Kidney capillary endothelial cell (primary cell): ENCODE data around the gene CLEC11A.

Experiments
- DNase-seq: peaks from one replicate; pipeline ENCODE4 v3.0.0-alpha.2; 2018; ENCODE audit warnings: low spot score

Gene CLEC11A, protein sequence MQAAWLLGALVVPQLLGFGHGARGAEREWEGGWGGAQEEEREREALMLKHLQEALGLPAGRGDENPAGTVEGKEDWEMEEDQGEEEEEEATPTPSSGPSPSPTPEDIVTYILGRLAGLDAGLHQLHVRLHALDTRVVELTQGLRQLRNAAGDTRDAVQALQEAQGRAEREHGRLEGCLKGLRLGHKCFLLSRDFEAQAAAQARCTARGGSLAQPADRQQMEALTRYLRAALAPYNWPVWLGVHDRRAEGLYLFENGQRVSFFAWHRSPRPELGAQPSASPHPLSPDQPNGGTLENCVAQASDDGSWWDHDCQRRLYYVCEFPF

DNA sequence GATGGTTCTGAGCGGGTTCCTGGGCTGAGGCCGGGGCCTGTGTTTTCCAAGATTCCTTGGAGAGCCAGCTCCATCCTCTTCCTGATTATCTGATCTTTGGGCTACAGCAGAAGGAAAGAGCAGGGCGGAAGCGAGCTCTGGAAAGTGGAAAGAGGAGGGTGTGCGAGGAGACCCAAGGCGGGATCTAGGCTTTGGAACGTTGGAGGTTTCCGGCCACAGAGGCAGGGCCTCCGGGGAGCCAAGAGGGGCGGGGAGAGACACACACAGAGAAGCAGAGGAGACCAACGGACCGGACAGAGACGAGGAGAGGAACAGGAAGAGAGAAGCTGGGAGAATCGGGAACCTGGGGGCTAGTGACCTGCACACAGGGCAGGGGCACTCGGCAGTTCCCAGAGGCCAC lies at the start of gene CLEC11A:
TSS of gene CLEC11A (plus strand) at position 296 of the 400 bp plus-strand sequence. CDS start 162 bp downstream, outside the sequence.
- no peak for DNase-seq

DNA sequence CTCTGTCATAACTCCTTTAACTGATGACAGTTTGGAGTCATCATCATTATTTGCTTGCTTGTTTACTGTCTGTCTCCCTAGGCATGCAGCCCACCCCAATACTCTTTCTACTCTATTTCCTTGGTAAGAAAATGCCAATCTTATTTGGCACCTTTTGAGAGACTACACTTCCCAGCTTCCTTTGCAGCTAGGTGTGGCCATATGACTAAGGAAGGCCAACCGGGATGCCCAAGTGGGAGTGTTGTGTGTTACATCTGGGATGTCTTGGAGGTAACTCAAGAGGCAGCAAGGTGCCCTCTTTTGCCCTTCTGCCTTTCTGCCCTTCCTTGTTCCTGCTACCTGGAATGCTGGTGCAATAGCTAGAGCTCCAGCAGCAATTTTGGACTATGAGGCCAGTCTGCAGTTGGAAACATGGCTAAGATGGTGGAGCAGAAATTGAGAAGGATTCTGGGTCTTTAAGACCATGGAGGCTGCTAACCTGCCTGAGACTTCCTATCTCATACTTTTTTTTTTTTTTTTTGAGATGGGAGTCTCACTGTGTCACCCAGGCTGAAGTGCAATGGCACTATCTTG lies 46.5 kb upstream of the CLEC11A start:
- no peak for DNase-seq

DNA sequence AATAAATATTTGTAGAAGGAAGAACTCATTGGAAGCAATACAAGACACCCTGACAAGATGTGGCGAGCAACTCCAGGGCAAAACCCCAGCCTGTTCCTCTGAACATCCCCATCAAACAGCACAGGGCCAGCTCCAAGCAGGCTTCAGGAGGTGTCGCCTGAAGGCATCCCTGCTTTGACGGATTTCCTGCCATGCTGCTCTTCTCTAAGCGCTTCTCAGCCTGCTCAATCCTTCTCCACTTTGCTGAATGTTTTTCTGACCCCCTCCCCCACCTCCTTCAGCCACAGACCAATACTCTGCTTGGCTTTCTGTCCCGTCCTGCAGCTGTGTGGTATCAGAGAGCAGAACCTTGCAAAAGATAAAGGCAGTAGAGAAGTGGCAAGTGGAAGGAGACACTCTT lies 45.5 kb upstream of the CLEC11A start:
- DNase-seq, result no peak

DNA sequence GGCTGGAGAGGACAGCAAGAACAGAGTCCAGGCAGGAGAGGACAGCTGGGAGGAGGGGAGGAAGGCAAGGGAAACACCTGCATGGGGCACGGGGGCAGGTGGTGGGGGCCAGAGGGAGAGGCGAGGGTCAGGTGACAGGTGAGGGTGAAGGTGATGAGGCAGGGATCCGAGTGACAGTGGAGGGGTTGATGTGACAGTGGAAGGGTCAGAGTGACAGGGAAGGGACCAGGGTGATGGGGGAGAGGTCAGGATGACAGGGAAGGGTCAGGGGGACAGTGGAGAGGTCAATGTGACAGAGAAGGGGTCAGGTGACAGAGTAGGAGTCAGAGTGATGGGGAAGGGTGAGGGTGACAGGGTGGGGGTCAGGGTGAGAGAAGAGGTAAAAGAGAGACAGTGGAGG lies 44.8 kb upstream of the CLEC11A start:
- no peak for DNase-seq

DNA sequence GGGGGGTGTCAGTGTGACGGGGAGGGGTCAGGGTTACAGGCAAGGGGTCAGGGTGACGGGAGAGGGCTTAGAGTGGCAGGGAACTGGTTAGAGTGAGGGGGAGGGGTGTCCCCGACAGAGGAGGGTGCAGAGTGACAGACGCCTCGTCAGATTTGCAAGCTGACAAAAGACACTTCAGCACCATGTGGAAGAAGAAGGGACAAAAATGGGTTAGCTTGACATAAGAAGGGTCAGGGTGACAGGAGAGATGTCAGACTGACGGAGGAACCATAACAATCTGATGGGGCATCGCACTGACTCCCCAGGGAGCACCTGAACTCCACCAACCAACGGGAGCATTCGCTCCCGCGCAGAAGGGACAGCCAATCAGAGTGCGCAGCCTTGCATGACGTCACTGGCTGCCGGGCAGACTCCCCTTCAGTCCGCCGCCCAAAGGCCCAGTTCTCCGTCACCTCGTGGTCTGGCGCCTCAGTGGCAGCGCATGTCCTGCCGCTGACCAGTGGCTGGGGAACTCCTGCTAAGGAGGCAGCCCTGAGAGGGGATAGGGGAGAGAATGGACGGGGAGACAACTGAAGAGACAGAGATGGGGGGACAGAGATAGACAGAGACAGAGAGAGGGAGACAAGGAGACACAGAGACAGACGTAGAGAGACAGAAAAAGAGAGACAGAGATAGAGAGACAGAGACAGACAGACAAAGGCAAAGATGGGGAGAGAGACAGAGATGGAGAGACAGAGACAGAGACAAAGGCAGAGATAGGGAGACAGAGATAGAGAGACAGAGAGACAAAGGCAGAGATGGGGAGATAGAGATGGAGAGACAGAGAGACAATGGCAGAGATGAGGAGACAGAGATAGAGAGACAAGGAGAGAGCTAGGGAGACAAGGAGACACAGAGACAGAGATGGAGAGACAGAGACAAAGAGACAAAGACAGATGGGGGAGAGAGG lies 43.7 kb upstream of the CLEC11A start:
- peak; percentile 77 for DNase-seq

DNA sequence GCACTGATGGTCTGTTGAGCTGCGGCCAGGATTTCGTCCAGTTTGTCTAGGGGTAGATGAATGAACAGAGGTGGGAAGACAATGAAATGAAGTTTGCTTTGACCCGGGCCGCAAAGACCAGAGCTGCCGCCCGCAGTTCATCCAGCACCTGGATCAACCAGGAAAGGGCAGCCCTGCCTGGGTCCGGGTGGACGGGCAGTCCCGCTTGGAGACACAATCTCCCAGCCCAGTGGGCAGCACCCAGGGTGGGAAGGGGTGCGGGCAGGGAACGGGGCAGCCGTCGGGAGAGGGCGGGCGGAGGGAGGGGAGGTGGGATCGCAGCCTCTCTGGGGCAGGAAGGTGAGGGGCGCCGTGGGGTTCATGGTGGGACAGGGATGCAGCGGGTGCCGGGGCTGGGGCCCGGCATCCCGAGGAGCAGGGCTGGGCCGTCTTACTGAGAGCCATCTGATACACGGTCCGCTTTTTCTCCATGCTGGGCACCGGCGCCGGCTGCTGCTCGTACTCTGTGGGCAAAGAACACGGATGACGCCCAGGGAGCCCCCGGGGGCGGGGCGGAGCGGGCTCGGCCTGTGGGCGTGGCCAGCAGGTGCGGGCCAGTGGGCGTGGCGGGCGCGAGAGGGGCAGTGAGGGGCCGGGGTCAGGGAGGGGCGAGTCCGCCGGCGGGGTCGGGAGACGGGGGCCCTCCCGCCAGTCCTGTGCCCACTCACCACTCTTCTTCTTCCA lies 36.7 kb upstream of the CLEC11A start:
- DNase-seq, result no peak

DNA sequence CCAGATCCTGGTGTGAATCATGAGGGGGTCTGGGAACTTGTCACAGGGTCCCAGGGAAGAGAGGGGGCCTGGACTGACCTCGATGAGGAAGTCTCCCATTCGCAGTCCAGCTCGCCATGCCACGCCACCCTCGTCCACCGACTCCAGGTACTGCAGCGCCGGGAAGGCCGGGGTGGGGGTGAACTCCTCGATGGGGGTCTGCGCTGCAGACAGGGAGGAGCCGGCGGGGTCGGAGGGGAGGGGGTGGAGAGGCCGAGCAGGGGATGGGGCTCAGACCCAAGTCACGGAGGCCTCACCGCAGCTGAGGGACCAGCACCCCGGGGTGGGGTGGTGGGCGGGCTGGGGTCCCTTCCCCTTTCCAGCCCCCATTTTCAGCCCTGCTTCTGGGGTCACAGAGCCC lies 34.4 kb upstream of the CLEC11A start:
- no peak for DNase-seq

DNA sequence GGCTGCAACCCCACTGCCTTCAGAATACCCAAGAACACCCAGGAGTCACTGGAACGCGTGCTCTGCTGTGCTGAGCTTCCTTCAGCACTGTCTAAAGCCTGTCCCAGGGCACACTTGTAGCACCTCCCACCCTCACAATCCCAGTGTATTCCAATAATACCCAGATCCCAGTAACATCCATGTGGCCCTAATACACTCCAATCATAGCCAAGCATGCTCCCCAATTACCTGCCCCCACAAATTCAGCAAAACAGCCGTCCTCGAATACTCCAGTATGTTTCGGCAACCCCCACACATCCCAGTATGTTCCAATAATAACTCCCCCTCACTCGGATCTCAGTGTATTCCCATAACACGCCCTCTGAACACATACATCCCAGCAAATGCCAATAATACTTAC lies 32.7 kb upstream of the CLEC11A start:
- DNase-seq, result no peak

DNA sequence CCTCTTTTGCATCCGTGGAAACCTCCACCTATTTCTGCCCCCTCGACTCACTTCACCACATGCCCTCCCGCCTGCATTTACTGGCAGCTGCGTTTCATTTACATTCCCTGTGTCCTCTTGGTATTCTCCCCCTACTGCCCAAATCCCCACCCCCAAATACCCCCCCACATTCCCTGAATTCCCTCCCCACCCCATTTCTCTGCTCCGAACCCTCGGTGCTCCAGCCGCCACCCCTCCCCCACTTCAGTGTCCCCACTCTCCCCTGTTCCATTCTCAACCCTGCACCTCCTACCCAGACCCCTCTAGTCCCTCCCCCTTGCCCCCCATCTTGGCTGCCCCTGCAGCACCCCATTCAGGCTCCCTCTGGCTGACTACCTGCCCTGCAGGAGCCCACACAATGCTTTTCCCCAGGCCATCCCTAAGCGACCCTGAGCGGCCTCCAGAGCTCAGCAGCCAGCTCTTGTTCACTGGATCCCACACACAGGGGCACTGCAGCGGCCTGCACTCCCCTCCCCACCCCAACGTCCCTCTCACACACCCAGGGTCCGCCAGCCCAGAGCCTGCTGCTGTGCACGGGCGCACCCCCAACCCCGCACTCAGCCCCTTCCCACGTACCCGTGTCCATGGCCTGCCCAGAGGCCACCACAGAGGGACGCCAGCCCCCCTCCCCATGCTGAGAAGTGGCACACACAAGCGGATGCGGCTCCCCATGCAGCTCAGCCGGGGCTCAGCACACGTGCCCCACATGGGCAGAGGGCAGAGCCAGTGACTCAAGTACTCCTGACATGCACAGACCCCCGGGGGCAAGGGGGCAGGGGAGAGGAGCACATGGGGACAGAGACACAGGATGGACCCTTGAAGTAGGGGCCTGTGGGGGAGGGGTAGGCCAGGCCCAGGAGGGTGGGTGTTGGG lies 29.8 kb upstream of the CLEC11A start:
- no peak for DNase-seq

DNA sequence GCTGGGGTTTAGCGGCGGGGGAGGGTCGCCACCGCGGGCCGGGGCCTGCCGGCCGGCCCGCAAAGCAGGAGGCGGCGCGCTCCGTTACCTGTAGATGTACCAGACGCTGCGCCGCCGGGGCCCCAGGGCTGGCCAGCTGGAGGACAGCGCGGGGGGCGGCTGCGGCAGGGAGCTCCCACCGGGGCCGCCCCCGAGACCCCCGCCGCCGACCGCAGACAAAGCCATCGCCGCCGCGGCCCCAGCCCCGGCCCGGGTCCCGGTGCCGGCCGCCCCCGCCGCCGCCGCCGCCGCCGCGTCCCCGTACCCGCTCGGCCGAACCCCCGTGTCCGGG lies 28.4 kb upstream of the CLEC11A start:
- no peak for DNase-seq

DNA sequence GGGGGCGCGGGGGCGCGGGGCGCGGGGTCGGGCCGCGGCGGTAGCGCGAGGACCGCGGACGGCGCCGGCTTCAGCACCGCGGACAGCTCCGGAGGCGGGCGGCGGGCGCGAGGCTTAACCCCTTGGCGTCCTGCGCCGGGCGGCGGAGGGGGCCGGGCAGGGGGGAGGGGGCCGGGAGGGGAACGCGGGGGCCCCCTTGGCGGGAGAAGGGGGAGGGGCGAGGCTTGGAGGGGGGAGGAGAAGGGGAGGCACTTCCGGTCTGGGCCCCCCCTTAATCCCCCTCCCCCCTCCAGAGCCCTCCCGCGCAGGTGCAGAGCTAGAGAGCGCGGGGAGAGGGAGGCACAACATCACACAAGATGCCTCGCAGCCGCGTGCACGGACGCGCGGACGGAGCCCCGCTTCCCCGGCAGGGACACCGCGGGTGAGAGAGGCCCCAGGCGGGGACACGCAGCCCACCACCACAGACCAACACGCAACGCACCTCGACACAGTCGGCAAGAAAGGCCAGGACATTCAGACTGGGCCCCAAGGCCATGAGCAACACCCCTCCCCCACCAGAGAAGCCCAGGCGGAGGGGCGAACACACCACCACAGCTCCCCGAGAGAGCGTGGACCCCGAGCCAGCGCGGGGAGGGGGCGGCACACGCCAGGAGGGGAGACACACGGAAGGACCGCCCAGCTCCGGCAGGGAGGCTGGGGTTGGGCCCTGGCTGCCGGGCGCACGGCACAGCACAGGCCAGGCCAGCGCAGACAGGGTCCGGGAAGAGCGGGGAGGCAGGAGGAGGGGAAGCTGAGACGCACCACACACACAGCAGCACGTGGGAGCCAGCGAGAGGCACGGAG lies 27.7 kb upstream of the CLEC11A start:
- no peak for DNase-seq

DNA sequence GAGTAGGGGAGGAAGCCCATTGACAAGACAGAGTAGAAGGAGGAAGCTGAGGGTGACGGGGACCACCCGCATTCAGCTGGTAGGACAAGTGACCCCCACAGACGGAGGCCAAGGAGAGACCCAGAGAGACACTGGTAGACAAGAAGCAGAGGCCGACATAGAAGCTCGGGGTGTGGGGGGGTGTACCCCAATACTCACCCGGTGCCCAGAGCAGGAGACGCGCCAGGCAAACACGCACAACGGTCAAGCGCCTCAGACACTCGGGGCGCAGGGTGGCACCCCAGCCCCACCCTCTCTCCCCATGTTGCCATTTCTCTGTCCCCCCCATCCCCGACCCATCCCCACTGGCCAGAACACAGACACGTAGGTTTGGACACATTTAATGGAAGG lies 27.1 kb upstream of the CLEC11A start:
- DNase-seq, result no peak

DNA sequence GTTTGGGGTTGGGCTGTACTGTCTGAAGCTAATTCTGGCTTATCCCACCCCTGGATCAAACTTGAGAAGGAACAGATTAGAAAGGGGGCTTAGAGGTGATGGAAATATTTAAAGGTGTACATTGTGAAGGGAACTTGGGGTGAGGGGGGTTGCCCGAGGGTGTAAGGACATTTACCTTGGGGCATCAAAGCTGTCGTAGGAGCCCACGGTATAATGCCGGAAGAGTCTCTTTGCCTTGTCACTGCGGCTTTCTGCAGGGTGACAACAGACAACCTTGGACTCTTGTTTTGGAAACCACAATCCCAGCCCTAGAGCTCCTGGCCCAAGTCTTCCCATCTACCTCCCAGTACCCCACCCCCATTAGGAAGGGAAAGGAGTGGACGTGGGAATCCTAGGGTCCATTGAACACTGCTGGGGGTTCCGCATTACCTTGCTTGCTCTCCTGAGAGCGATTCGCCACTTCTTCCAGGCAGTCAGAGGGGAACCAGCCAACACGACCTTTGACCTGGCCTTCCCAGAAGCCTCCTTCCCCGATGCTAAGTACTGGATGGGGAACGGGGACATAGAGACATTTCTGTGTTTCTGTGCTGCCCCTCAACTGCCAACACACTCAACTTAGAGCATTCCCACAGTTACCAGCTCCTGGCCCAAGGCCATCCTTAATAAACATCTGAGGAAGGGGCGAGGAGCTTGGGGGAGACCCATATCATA lies 25.6 kb upstream of the CLEC11A start:
- DNase-seq, result no peak

DNA sequence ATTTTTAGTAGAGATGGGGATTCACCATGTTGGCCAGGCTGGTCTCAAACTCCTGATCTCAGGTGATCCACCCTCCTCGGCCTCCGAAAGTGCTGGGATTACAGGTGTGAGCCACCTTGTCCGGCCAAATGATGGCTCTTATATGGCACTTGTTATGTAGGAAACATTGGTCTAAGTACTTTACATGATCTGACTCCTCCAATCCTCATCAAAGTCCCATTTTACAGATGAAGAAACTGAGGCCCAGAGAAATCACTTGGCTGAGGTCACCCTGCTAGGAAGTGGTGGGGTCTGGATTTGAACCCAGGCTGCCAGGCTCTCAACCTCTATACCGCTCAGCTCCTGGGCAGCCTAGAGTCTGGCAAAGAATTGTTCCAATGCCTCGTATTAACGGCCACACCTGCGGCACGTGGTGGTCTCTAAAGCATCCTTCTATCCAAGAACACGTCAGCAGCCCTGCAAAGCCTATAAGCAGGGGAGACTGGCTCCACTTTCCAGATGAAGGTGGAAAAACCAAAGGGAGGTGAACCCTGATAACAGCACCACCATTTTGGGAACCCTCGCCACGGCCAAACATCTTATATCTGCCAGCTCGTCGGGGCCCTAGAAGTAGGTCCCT lies 21.7 kb upstream of the CLEC11A start:
- no peak for DNase-seq

DNA sequence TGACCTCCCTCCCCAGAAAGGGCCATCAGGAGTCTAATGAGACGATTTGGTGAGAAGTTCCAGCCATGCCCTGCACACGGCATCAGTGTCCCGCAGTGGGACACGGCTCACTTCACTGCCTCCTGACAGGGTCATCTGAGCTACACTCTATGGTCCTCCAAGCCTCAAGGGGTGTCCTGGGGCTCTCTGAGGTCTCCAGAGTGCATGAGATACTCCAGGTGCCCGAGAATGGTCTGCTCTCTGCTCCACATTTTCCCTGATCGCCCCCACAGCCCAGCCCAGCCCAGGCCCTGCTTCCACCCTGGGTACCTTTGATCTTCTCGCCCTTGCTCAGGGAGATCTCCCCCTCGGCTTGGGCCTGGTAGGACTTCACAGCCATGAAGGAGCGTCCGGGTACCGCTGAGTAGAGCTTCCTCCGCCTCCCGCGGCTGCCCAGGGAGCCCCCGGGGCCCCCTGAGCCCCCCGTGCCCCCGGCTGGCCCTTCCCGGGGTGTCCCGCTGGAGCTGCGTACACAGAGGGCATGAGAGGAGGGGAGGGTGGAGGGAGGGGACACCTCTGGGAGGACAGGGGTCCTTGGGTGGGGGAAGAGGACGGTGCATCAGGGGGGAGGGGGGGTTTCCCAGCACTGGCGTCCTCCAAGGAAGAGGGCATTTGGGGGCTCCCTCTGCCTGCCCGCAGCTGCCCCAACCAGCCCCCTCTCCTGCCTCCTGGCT lies 20.9 kb upstream of the CLEC11A start:
- DNase-seq, result no peak

DNA sequence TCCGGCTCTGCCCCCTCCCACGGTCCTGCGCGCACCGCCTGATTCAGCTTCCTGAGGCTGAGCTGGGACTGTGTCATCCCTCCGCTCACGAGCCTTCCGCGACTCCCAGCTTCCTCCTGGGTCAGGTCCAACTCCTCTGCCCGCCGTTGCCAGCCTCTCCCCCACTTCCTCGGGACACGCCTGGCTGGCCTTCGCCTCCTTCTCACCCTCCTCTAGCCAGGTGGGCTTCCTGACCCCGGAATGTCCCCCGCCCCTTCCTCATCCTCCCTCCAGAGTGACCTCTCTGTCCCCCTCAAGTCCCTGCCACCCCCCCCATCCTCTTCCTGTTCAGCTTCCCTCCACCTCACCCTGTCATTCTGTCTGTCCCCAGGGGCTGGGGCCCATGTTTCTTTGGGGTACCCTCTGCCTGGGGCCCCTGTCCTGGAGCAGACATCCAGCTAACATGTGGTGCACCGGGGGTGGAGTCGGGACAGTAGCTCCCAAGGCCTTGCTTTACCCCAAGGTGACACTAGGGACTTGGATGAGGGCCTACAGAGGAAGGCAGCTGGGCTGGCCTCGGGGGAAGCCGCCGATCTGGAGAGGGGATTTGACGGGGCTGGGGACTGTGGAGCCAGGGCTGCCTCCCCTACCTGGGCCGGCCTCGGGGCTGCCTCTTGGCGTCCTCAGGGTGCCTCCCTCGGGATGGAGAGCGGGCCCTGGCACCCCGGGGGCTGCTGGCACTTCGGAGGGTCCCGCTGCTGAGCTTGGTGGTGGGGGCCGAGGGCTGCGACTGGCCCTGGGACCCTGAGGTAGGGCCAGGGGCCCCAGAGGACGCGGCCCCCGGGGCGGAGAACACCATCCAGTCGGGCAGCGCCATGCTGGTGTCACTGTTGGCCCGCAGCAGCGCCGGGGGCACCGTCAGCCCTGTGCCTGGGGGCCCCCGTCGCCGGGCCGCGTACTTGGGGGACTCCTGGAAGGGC lies 20.0 kb upstream of the CLEC11A start:
- peak; percentile 89 for DNase-seq
